DOHH2 (cell line): ENCODE measurements around the gene ANGPTL3.

Experiments
- EZH2phosphoT487 ChIP-seq: fragments of 200-600 bp; sonication (generic); IDR thresholded peaks from 2 replicates; pipeline ENCODE4 v1.6.1; 2017; ENCODE audit warnings: borderline replicate concordance, mild to moderate bottlenecking, antibody characterized with exemption, low read length, moderate library complexity, mixed read lengths
- TF ChIP-seq, protein P1 (sequence below): fragments of 200-600 bp; sonication (generic); IDR thresholded peaks from one replicate; pipeline ENCODE4 v1.5.1; 2014; ENCODE audit warnings: antibody characterized with exemption, mild to moderate bottlenecking, low read depth, low read length; ENCODE audit not compliant: poor library complexity, severe bottlenecking

DNA sequence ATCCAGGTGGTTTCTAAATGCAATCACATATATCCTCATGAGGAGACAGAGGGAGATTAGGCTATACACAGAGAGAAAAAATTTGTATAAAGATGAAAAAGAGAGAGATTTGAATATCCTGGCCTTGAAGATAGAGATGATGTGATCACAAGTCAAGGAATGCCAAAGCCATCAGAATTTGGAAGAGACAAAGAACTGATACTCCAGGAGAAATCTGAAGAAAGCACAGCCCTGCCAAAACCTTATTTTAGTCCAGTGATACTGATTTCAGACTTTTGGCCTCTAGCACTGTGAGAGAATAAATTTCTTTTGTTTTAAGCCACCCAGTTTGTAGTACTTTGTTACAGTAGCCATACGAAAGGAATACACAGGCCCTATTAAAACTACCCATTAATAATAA lies 57.4 kb downstream of the ANGPTL3 start:
- TF ChIP-seq, protein P1, sequence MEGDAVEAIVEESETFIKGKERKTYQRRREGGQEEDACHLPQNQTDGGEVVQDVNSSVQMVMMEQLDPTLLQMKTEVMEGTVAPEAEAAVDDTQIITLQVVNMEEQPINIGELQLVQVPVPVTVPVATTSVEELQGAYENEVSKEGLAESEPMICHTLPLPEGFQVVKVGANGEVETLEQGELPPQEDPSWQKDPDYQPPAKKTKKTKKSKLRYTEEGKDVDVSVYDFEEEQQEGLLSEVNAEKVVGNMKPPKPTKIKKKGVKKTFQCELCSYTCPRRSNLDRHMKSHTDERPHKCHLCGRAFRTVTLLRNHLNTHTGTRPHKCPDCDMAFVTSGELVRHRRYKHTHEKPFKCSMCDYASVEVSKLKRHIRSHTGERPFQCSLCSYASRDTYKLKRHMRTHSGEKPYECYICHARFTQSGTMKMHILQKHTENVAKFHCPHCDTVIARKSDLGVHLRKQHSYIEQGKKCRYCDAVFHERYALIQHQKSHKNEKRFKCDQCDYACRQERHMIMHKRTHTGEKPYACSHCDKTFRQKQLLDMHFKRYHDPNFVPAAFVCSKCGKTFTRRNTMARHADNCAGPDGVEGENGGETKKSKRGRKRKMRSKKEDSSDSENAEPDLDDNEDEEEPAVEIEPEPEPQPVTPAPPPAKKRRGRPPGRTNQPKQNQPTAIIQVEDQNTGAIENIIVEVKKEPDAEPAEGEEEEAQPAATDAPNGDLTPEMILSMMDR: no peak
- no peak for TF ChIP-seq EZH2phosphoT487
